Liver (tissue), 9 donors: ENCODE results near the gene TMEM115. TPM values are rescaled to one million over a fixed set of nuclear protein-coding genes. Genes with fewer than 3 reads are reported as not detected.

ENCODE experiments used
- DNase-seq: peaks from one replicate; pipeline ENCODE4 v3.0.0-alpha.2; 2017; ENCODE audit warnings: low spot score
- H3K27ac ChIP-seq, 2 donors: one replicate each; pipeline ENCODE4 v1.7.0; 2013; ENCODE audit warnings: inconsistent platforms in 2 of 2, low read length in 2 of 2, control low read depth in 1 of 2, low read depth in 1 of 2, mild to moderate bottlenecking in 1 of 2
- H3K27me3 ChIP-seq, 4 donors: one replicate each; pipeline versions ENCODE4 v1.6.1 to v1.7.0; 2013; ENCODE audit warnings: low read length in 3 of 4, inconsistent platforms in 1 of 4, mild to moderate bottlenecking in 1 of 4, moderate library complexity in 1 of 4; ENCODE audit not compliant: control insufficient read depth in 4 of 4, insufficient read depth in 4 of 4
- H3K36me3 ChIP-seq, 4 donors: one replicate each; pipeline versions ENCODE4 v1.6.1 to v1.7.0; 2013; ENCODE audit warnings: low read length in 3 of 4, mild to moderate bottlenecking in 3 of 4, low read depth in 1 of 4, moderate library complexity in 1 of 4; ENCODE audit not compliant: control insufficient read depth in 4 of 4, insufficient read depth in 3 of 4
- H3K4me1 ChIP-seq, 4 donors: one replicate each; pipeline versions ENCODE4 v1.6.1 to v1.7.0; 2013; ENCODE audit warnings: low read length in 3 of 4, mild to moderate bottlenecking in 3 of 4, moderate library complexity in 1 of 4; ENCODE audit not compliant: control insufficient read depth in 4 of 4, insufficient read depth in 4 of 4
- H3K4me3 ChIP-seq, 3 donors: one replicate each; pipeline versions ENCODE4 v1.6.1 to v1.7.0; 2013; ENCODE audit warnings: low read length in 3 of 3, control low read depth in 1 of 3, low read depth in 1 of 3, mild to moderate bottlenecking in 1 of 3
- H3K9ac ChIP-seq, 2 donors: one replicate each; pipeline ENCODE4 v1.7.0; 2013; ENCODE audit warnings: low read length in 2 of 2, mild to moderate bottlenecking in 2 of 2, moderate library complexity in 2 of 2, control low read depth in 1 of 2, low read depth in 1 of 2
- H3K9me3 ChIP-seq, 4 donors: one replicate each; pipeline versions ENCODE4 v1.6.1 to v1.7.0; 2013; ENCODE audit warnings: low read length in 3 of 4; ENCODE audit not compliant: control insufficient read depth in 4 of 4
- EGR1 ChIP-seq, 2 donors: IDR thresholded peaks; 2 replicates each; pipeline ENCODE4 v1.6.1; 2016 to 2018; ENCODE audit warnings: antibody characterized with exemption in 2 of 2, low read depth in 2 of 2
- FOXA1 ChIP-seq: IDR thresholded peaks from 2 replicates; pipeline ENCODE4 v1.6.1; 2016; ENCODE audit warnings: antibody characterized with exemption
- FOXA2 ChIP-seq: IDR thresholded peaks from 2 replicates; pipeline ENCODE4 v1.6.1; 2016; ENCODE audit warnings: antibody characterized with exemption
- GABPA ChIP-seq, 2 donors: IDR thresholded peaks in 1 of 2; conservative IDR thresholded peaks in 1 of 2; 2 replicates each; pipeline ENCODE4 v1.6.1; 2016; ENCODE audit warnings: antibody characterized with exemption in 2 of 2, mild to moderate bottlenecking in 1 of 2, moderate library complexity in 1 of 2
- HNF4A ChIP-seq, 2 donors: conservative IDR thresholded peaks; 2 replicates each; pipeline ENCODE4 v1.6.1; 2016; ENCODE audit warnings: antibody characterized with exemption in 2 of 2, mild to moderate bottlenecking in 2 of 2
- JUND ChIP-seq, 2 donors: IDR thresholded peaks; 2 replicates each; pipeline ENCODE4 v1.6.1; 2016; ENCODE audit warnings: antibody characterized with exemption in 2 of 2
- RAD21 ChIP-seq, 2 donors: IDR thresholded peaks; 2 replicates each; pipeline ENCODE4 v1.6.1; 2016; ENCODE audit warnings: antibody characterized with exemption in 2 of 2, mild to moderate bottlenecking in 2 of 2
- SP1 ChIP-seq: IDR thresholded peaks from 2 replicates; pipeline ENCODE4 v1.6.1; 2018; ENCODE audit warnings: antibody characterized with exemption, mild to moderate bottlenecking
- TAF1 ChIP-seq: conservative IDR thresholded peaks from 2 replicates; pipeline ENCODE4 v1.6.1; 2016; ENCODE audit warnings: antibody characterized with exemption, mild to moderate bottlenecking
- YY1 ChIP-seq: IDR thresholded peaks from 2 replicates; pipeline ENCODE4 v1.6.1; 2016; ENCODE audit warnings: antibody characterized with exemption, mild to moderate bottlenecking
- WGBS: extraction: QIAGEN DNeasy Blood & Tissue Kit; methylation state at CpG from one replicate; pipeline ENCODE4 v1.1.7; 2013; 5-methylcytosine and 5-hydroxymethylcytosine counted together
- polyA plus RNA-seq, 2 donors: library from polyadenylated mRNA; stranded (reverse) in 1 of 2; unstranded in 1 of 2; fragments of 200-250 nt in 1 of 2; fragments of >200 nt in 1 of 2; fragmentation: Nextera tagmentation in 1 of 2; extraction: Ambion mirVana in 1 of 2; gene quantifications; one replicate each; pipeline versions ENCODE4 v1.2.1 to v1.2.3, GENCODE V29; 2013 to 2015
- total RNA-seq, 2 donors: library from RNA; depleted of rRNA; stranded (reverse); fragments of >200 nt; gene quantifications; one replicate each; pipeline ENCODE4 v1.2.3, GENCODE V29; 2014
- TF ChIP-seq, protein P1 (sequence below): IDR thresholded peaks from 2 replicates; pipeline ENCODE4 v1.6.1; 2016; ENCODE audit warnings: antibody characterized with exemption
- TF ChIP-seq, protein P2 (sequence below): IDR thresholded peaks from 2 replicates; pipeline ENCODE4 v1.6.1; 2016; ENCODE audit warnings: antibody characterized with exemption
- donor health status: healthy.
- donor health status: healthy.
- donor health status: healthy.
- donor health status: healthy.
- donor health status: healthy.

The TMEM115 gene
- total and polyA plus RNA-seq, 4 donors = 18.6 to 23.0 (median 19.8) TPM

DNA sequence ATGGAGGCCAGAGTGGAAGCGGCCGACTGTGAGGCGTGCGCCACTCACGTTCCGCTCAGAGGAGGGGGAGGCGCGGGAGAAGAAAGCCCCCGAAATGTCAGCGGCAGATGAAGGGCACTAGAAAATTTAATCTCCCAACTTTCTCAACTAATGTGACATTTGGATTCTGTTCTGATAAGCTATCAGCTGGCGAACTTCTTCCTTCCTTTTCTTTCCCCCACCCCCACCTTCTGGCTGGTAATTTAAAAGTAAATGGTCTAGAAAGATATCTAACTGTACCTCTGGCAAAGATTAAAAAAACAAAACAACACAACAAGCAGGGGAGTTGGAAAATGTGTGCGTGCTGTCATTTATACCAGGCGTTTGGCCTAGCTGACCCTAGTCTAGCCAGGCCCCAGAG lies 26.4 kb upstream of the TMEM115 start:
- peaks cover 0 to 1% (median under 1%) of the 10 kb centered on the region in 4 donors for H3K4me1 ChIP-seq
- H3K27ac ChIP-seq = no peak overlapping the region
- DNase-seq = no peak
- no peaks in the 10 kb centered on the region for H3K27me3 ChIP-seq
- H3K4me3 ChIP-seq = no peak overlapping the region
- TF ChIP-seq, protein P1, sequence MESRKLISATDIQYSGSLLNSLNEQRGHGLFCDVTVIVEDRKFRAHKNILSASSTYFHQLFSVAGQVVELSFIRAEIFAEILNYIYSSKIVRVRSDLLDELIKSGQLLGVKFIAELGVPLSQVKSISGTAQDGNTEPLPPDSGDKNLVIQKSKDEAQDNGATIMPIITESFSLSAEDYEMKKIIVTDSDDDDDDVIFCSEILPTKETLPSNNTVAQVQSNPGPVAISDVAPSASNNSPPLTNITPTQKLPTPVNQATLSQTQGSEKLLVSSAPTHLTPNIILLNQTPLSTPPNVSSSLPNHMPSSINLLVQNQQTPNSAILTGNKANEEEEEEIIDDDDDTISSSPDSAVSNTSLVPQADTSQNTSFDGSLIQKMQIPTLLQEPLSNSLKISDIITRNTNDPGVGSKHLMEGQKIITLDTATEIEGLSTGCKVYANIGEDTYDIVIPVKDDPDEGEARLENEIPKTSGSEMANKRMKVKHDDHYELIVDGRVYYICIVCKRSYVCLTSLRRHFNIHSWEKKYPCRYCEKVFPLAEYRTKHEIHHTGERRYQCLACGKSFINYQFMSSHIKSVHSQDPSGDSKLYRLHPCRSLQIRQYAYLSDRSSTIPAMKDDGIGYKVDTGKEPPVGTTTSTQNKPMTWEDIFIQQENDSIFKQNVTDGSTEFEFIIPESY = no peak
- TF ChIP-seq TAF1 = no peak
- TF ChIP-seq, protein P2, sequence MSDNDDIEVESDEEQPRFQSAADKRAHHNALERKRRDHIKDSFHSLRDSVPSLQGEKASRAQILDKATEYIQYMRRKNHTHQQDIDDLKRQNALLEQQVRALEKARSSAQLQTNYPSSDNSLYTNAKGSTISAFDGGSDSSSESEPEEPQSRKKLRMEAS = no peak
- no peak for TF ChIP-seq GABPA (IDR thresholded peaks at IDR 0.05 in 1 of 2, conservative IDR thresholded peaks at IDR 0.05 in 1 of 2)
- no peak for TF ChIP-seq FOXA2
- TF ChIP-seq HNF4A (conservative IDR thresholded peaks at IDR 0.05) = no peak
- H3K36me3 ChIP-seq = no peaks in the 10 kb centered on the region
- no peaks in the 10 kb centered on the region for H3K9me3 ChIP-seq
- no peak overlapping the region for H3K9ac ChIP-seq
- 82% methylated on average over 13 of the region's 13 CpGs for whole genome bisulfite sequencing

DNA sequence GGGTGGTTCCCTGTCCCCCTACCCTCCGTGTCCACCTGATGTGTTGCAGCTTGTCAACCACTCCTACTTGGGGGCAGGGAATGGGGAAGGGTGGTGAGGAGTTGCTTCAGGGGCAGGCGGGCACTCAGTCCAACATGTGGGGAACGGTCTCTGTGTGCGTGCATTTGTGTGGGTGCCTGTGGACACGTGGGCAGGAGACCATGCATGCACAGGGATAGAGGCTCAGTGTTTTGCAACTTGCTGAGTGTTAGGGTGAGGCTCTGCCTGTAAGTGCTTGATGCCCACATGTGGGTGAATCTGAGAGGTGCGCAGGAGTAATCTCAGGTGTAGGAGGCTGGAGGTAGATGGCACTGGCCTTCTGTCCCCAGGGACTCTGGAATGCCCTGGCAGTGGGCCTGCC lies 24.4 kb upstream of the TMEM115 start:
- no peak overlapping the region for H3K4me3 ChIP-seq
- no peaks in the 10 kb centered on the region for H3K36me3 ChIP-seq
- H3K9ac ChIP-seq = no peak overlapping the region
- no peak for TF ChIP-seq EGR1 (IDR thresholded peaks at IDR 0.05; ENCODE audit: low read depth in 2 of 2)
- no peak overlapping the region for H3K27ac ChIP-seq
- H3K4me1 ChIP-seq = no peaks in the 10 kb centered on the region
- 88% methylated on average over 6 of the region's 6 CpGs for whole genome bisulfite sequencing
- no peaks in the 10 kb centered on the region for H3K27me3 ChIP-seq
- no peak for DNase-seq
- no peaks in the 10 kb centered on the region for H3K9me3 ChIP-seq

DNA sequence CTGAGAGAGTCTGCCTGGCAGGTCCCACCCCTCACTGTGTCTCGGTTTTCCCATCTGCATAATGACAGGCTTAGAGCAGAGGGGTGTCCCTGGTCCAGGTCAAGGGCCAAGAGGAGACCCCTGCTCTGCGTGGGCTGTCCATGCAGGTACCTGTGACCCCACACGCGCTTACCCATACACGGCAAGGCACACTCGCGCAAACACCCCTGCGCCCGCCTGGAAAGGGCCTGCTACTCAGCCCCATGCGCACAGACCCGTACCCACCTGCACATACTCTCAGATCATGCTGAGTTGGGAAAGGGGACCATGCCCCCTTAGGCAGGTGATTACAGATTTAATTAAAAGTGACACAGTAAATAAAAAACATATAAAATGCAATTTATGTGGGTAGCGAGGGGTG lies 23.4 kb upstream of the TMEM115 start:
- no peak for DNase-seq
- WGBS = 95% methylated on average over 12 of the region's 12 CpGs
- no peaks in the 10 kb centered on the region for H3K36me3 ChIP-seq

DNA sequence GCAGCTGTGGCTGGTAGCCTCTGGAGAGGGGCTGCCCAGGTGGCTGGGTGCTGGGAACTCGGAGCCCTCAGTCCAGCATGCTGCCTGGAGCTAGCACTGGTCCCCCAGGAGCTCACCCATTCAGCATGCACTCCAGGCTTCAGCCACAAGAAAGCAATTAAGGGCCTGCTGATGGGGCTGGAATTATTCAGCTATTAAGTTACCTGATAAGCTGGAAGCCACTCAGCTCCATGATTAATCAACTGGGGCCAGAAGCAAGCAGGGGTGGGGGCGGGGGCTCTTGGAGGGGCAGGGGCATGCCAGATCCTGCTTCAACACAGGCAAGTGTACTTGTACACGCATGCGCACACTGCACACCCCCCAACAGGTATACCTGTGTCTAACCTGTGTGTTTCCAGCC lies 22.1 kb upstream of the TMEM115 start:
- Histone ChIP-seq H3K4me3 (no peak overlapping the region), H3K27me3 (no peaks in the 10 kb centered on the region), H3K36me3 (no peaks in the 10 kb centered on the region), H3K27ac (no peak overlapping the region), H3K9me3 (no peaks in the 10 kb centered on the region), H3K4me1 (no peaks in the 10 kb centered on the region), H3K9ac (no peak overlapping the region)
- no peak for TF ChIP-seq RAD21 (IDR thresholded peaks at IDR 0.05)
- TF ChIP-seq TAF1 = no peak
- no peak for TF ChIP-seq SP1
- TF ChIP-seq, protein P2 = no peak
- no peak for TF ChIP-seq JUND (IDR thresholded peaks at IDR 0.05)
- TF ChIP-seq YY1 = no peak
- TF ChIP-seq FOXA2 = no peak
- no peak for DNase-seq
- WGBS = 90% methylated on average over 4 of the region's 4 CpGs

More for the DNA sequence above, 23.4 kb upstream of the TMEM115 start:
- Histone ChIP-seq H3K27me3 (no peaks in the 10 kb centered on the region), H3K4me1 (no peaks in the 10 kb centered on the region), H3K9me3 (no peaks in the 10 kb centered on the region), H3K27ac (no peak overlapping the region), H3K4me3 (no peak overlapping the region), H3K9ac (no peak overlapping the region)
- TF ChIP-seq YY1 (no peak), FOXA1 (no peak), GABPA (IDR thresholded peaks at IDR 0.05 in 1 of 2, conservative IDR thresholded peaks at IDR 0.05 in 1 of 2) (no peak)
